OCI-LY3 (cell line): Measurements from ENCODE around the gene CYP2F1.

ENCODE experiments used
- EZH2phosphoT487 ChIP-seq: fragments of 200-600 bp; shearing (Covaris generic); IDR thresholded peaks from 2 replicates; pipeline ENCODE4 v1.6.1; 2018; ENCODE audit warnings: antibody characterized with exemption, mixed run types, low read depth
- TF ChIP-seq, protein P1 (sequence below): fragments of 200-600, 300-600 bp; sonication (generic); IDR thresholded peaks from 2 replicates; pipeline ENCODE4 v1.5.1; 2014; ENCODE audit warnings: antibody characterized with exemption, low read length, low read depth

DNA sequence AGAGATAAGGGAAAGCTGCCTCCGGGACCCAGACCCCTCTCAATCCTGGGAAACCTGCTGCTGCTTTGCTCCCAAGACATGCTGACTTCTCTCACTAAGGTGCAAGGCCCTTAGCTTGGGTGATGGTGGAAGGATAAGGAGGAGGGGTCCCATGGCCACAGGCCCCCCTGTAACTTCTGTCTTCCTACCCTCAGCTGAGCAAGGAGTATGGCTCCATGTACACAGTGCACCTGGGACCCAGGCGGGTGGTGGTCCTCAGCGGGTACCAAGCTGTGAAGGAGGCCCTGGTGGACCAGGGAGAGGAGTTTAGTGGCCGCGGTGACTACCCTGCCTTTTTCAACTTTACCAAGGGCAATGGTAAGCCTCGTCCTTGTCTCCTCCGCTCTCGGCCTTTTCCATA, 2.0 kb downstream of the CYP2F1 start:
- TF ChIP-seq, protein P1, sequence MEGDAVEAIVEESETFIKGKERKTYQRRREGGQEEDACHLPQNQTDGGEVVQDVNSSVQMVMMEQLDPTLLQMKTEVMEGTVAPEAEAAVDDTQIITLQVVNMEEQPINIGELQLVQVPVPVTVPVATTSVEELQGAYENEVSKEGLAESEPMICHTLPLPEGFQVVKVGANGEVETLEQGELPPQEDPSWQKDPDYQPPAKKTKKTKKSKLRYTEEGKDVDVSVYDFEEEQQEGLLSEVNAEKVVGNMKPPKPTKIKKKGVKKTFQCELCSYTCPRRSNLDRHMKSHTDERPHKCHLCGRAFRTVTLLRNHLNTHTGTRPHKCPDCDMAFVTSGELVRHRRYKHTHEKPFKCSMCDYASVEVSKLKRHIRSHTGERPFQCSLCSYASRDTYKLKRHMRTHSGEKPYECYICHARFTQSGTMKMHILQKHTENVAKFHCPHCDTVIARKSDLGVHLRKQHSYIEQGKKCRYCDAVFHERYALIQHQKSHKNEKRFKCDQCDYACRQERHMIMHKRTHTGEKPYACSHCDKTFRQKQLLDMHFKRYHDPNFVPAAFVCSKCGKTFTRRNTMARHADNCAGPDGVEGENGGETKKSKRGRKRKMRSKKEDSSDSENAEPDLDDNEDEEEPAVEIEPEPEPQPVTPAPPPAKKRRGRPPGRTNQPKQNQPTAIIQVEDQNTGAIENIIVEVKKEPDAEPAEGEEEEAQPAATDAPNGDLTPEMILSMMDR, result no peak
- TF ChIP-seq EZH2phosphoT487, result no peak
